ENCODE data around the gene CAMTA1.

GRCh38 chr1:7526196-7526866 is 741.1 kb downstream of the CAMTA1 start:
- TF ChIP-seq CTCF (conservative IDR thresholded peaks at IDR 0.05; ENCODE audit: low read length) (no peak), EZH2phosphoT487 (IDR thresholded peaks at IDR 0.05; ENCODE audit: borderline replicate concordance, low read depth, low read length) (no peak)
